HCT116 (cell line): ENCODE measurements around the gene SPAG6. TPM values are rescaled to one million over a fixed set of nuclear protein-coding genes. Genes with fewer than 3 reads are reported as not detected.

Source experiments
- ATAC-seq: fragments of 200-7000 bp; cut with Tn5 transposase; 2 replicates; pipeline ENCODE4 v1.9.1; 2020; ENCODE audit warnings: mild to moderate bottlenecking, moderate library complexity
- BruUV-seq: library from RNA; stranded (reverse); fragments of 400-500 nt; replicated peaks from 2 replicates; lab custom pipeline; 2021; lab: Mats Ljungman, UMichigan
- CTCF ChIA-PET: fragments of 300-600 bp; sonication (Branson Sonifier 250); formaldehyde crosslinking; loops from one replicate; lab custom pipeline; 2021; ENCODE audit warnings: antibody characterized with exemption; lab: Charles Lee
- POLR2A ChIA-PET: fragments of 300-600, 350-600 bp; sonication (Branson Sonifier 250); formaldehyde crosslinking; loops from one replicate; lab custom pipeline; 2021; ENCODE audit warnings: antibody characterized with exemption; lab: Charles Lee
- RAD21 ChIA-PET, 2 experiments: fragments of 300-600 bp; sonication (Branson Sonifier 250); formaldehyde crosslinking; loops; one replicate each; lab custom pipeline; 2023; ENCODE audit warnings: low total read pairs in 2 of 2; ENCODE audit not compliant: uncharacterized antibody in 2 of 2, unreplicated experiment in 2 of 2, low non-redundant PET in 1 of 2; lab: Charles Lee
- DNase-seq: peaks from one replicate; pipeline ENCODE4 v3.0.0-alpha.2; 2010; ENCODE audit warnings: low read depth, low spot score
- H2AFZ ChIP-seq: fragments of 200-600 bp; shearing (Covaris generic), sonication (generic); 2 replicates; pipeline ENCODE4 v1.6.1; 2017; ENCODE audit warnings: low read depth, mixed run types, mixed read lengths, antibody characterized with exemption, low read length; ENCODE audit not compliant: poor library complexity, severe bottlenecking
- H3K27ac ChIP-seq: 2 replicates; pipeline ENCODE4 v1.5.1; 2012; ENCODE audit warnings: low read depth, low read length
- H3K27me3 ChIP-seq: fragments of 200-600 bp; sonication (generic); 2 replicates; pipeline ENCODE4 v1.6.1; 2016; ENCODE audit warnings: mixed run types, low read length, mixed read lengths; ENCODE audit not compliant: insufficient read depth
- H3K36me3 ChIP-seq, 2 experiments: fragments of 200-500 bp in 1 of 2; fragments of 200-600 bp in 1 of 2; sonication (Bioruptor generic) in 1 of 2; sonication (generic) in 1 of 2; 2 replicates each; pipeline versions ENCODE4 v1.5.1 to v1.6.1; 2014 to 2016; ENCODE audit warnings: low read length in 2 of 2, inconsistent platforms in 1 of 2, mixed read lengths in 1 of 2, mixed run types in 1 of 2; ENCODE audit not compliant: insufficient read depth in 2 of 2, control insufficient read depth in 1 of 2
- H3K4me1 ChIP-seq, 2 experiments: fragments of 200-600 bp in 1 of 2; sonication (generic) in 1 of 2; 2 replicates each; pipeline versions ENCODE4 v1.5.1 to v1.6.1; 2012 to 2017; ENCODE audit warnings: low read length in 2 of 2, inconsistent platforms in 1 of 2, mild to moderate bottlenecking in 1 of 2, mixed read lengths in 1 of 2, mixed run types in 1 of 2, moderate library complexity in 1 of 2; ENCODE audit not compliant: insufficient read depth in 2 of 2, control insufficient read depth in 1 of 2
- H3K4me2 ChIP-seq: fragments of 200-600 bp; sonication (generic); 2 replicates; pipeline ENCODE4 v1.6.1; 2017; ENCODE audit warnings: mixed run types, low read length, mixed read lengths
- H3K4me3 ChIP-seq, 2 experiments: fragments of 200-600 bp in 1 of 2; sonication (generic) in 1 of 2; replicated peaks in 1 of 2; 2 replicates each; pipeline ENCODE4 v1.5.1; 2011 to 2016; ENCODE audit warnings: low read length in 2 of 2, control low read depth in 1 of 2, low read depth in 1 of 2, mild to moderate bottlenecking in 1 of 2, mixed read lengths in 1 of 2, mixed run types in 1 of 2
- H3K79me2 ChIP-seq: fragments of 200-600 bp; sonication (generic); 2 replicates; pipeline ENCODE4 v1.6.1; 2017; ENCODE audit warnings: mild to moderate bottlenecking, mixed run types, low read length, moderate library complexity, mixed read lengths; ENCODE audit not compliant: insufficient read depth
- H3K9ac ChIP-seq: fragments of 200-600 bp; sonication (generic); 2 replicates; pipeline ENCODE4 v1.6.1; 2016; ENCODE audit warnings: low read length, mixed read lengths
- H3K9me2 ChIP-seq: fragments of 200-600 bp; sonication (generic), shearing (Covaris generic); 2 replicates; pipeline ENCODE4 v1.6.1; 2017; ENCODE audit warnings: mixed run types, mild to moderate bottlenecking, moderate library complexity; ENCODE audit not compliant: insufficient read depth
- H3K9me3 ChIP-seq, 2 experiments: fragments of 200-500 bp in 1 of 2; fragments of 200-600 bp in 1 of 2; sonication (Bioruptor generic) in 1 of 2; sonication (generic) in 1 of 2; 2 replicates each; pipeline ENCODE4 v1.6.1; 2014 to 2017; ENCODE audit warnings: low read length in 2 of 2, mixed read lengths in 2 of 2, inconsistent platforms in 1 of 2, low read depth in 1 of 2, mild to moderate bottlenecking in 1 of 2, mixed run types in 1 of 2, moderate library complexity in 1 of 2; ENCODE audit not compliant: control insufficient read depth in 1 of 2, insufficient read depth in 1 of 2
- H4K20me1 ChIP-seq: fragments of 200-600 bp; sonication (generic), shearing (Covaris generic); 2 replicates; pipeline ENCODE4 v1.6.1; 2017; ENCODE audit warnings: mixed run types, mild to moderate bottlenecking, moderate library complexity; ENCODE audit not compliant: insufficient read depth
- ATF3 ChIP-seq: IDR thresholded peaks from 2 replicates; pipeline ENCODE4 v1.6.1; 2012
- CBX3 ChIP-seq: IDR thresholded peaks from 2 replicates; pipeline ENCODE4 v1.6.1; 2012; ENCODE audit warnings: low read depth
- EGR1 ChIP-seq: IDR thresholded peaks from 2 replicates; pipeline ENCODE4 v1.6.1; 2012; ENCODE audit warnings: low read depth
- ELF1 ChIP-seq: IDR thresholded peaks from 2 replicates; pipeline ENCODE4 v1.6.1; 2012; ENCODE audit warnings: low read depth, borderline replicate concordance
- EZH2 ChIP-seq: fragments of 200-600 bp; sonication (generic); IDR thresholded peaks from 2 replicates; pipeline ENCODE4 v1.6.1; 2017; ENCODE audit warnings: antibody characterized with exemption, mixed run types
- EZH2phosphoT487 ChIP-seq: fragments of 200-600 bp; IDR thresholded peaks from 2 replicates; pipeline ENCODE4 v1.6.1; 2018; ENCODE audit warnings: antibody characterized with exemption, borderline replicate concordance
- FOSL1 ChIP-seq: IDR thresholded peaks from 2 replicates; pipeline ENCODE4 v1.6.1; 2012; ENCODE audit warnings: low read depth
- JUND ChIP-seq: IDR thresholded peaks from 2 replicates; pipeline ENCODE4 v1.6.1; 2012
- POLR2A ChIP-seq: IDR thresholded peaks from 2 replicates; pipeline ENCODE4 v1.7.0; 2011; ENCODE audit warnings: borderline replicate concordance; ENCODE audit not compliant: insufficient read depth, insufficient read length; ENCODE audit errors: extremely low read depth
- POLR2AphosphoS5 ChIP-seq: IDR thresholded peaks from 2 replicates; pipeline ENCODE4 v1.6.1; 2011; ENCODE audit warnings: mild to moderate bottlenecking, low read depth, low read length, moderate library complexity
- REST ChIP-seq: IDR thresholded peaks from 2 replicates; pipeline ENCODE4 v1.6.1; 2012; ENCODE audit warnings: low read depth
- SP1 ChIP-seq: IDR thresholded peaks from 2 replicates; pipeline ENCODE4 v1.6.1; 2012; ENCODE audit warnings: low read depth
- SRF ChIP-seq: IDR thresholded peaks from 2 replicates; pipeline ENCODE4 v1.6.1; 2012; ENCODE audit warnings: low read depth
- TCF7L2 ChIP-seq: IDR thresholded peaks from 2 replicates; pipeline ENCODE4 v1.7.0; 2011; ENCODE audit warnings: borderline replicate concordance, inconsistent platforms; ENCODE audit not compliant: insufficient read depth, insufficient read length; ENCODE audit errors: extremely low read depth
- YY1 ChIP-seq: IDR thresholded peaks from 2 replicates; pipeline ENCODE4 v1.6.1; 2011; ENCODE audit warnings: low read length, low read depth, moderate library complexity, mild to moderate bottlenecking; ENCODE audit not compliant: insufficient replicate concordance; ENCODE audit errors: extremely low read depth
- ZBTB33 ChIP-seq: IDR thresholded peaks from 2 replicates; pipeline ENCODE4 v1.6.1; 2011; ENCODE audit warnings: mild to moderate bottlenecking, low read length, moderate library complexity; ENCODE audit not compliant: insufficient replicate concordance; ENCODE audit errors: extremely low read depth
- ZFX ChIP-seq: fragments of 450-650 bp; IDR thresholded peaks from 2 replicates; pipeline ENCODE4 v1.6.1; 2017
- ZNF274 ChIP-seq: fragments of 200-500 bp; sonication (Bioruptor generic); IDR thresholded peaks from 2 replicates; pipeline ENCODE4 v1.6.1; 2014; ENCODE audit warnings: mild to moderate bottlenecking, low read depth, low read length, inconsistent platforms
- intact Hi-C: fragments of 100-400 bp; cut with micrococcal nuclease; formaldehyde crosslinking; loops from 2 replicates; pipeline ENCODE4 v1.10.0; 2022
- total RNA-seq: library from RNA; stranded (reverse); gene quantifications from one replicate; pipeline ENCODE4 v1.2.1, GENCODE V29; 2021; ENCODE audit not compliant: unreplicated experiment
- TF ChIP-seq, protein P1 (sequence below): IDR thresholded peaks from 2 replicates; pipeline ENCODE4 v1.6.1; 2012

The SPAG6 gene
- total RNA-seq, 1 experiment from 2014 or later, result not detected

GRCh38 chr10:22340329-22341189 is 4.7 kb upstream of the SPAG6 start:
- RAD21 ChIA-PET, result interaction anchor here (0.6 to 0.9 kb wide), 2 partner anchors 24 to 358 kb away, joined by 3 read pairs; partner anchors contain the start of gene COMMD3 (in 1 of the 2)
- Histone ChIP-seq H4K20me1 (no peaks in the 10 kb centered on the region), H3K4me1 (peaks cover 3 to 16% of the 10 kb centered on the region in 2 experiments; a peak in 2 of 4 replicates), H3K9me2 (no peaks in the 10 kb centered on the region), H3K9me3 (no peaks in the 10 kb centered on the region), H2AFZ (peak overlapping the region; percentile 13), H3K4me2 (peak overlapping the region; percentile 94), H3K27me3 (peaks cover 11% of the 10 kb centered on the region; the same call in 1 of the 2 replicates), H3K9ac (peak overlapping the region; percentile 72), H3K27ac (peak overlapping the region; percentile 89), H3K79me2 (no peaks in the 10 kb centered on the region), H3K36me3 (no peaks in the 10 kb centered on the region), H3K4me3 (peak overlapping the region; percentile 57 to 67)
- DNase-seq (peak; percentile 76), ATAC-seq (peak; percentile 79)
- CTCF ChIA-PET, result interaction anchor here (0.6 to 1.0 kb wide), 4 partner anchors 21 to 648 kb away, joined by 3 read pairs; partner anchors contain the start of gene DNAJC1
- POLR2A ChIA-PET, result interaction anchor here (0.9 to 1.7 kb wide), 8 partner anchors 9 to 96 kb away, joined by 3 to 5 read pairs (median 4); no protein-coding TSS in a partner anchor
- intact Hi-C loops, result no loop called here
- BruUV-seq, result no TSS peak
- TF ChIP-seq EZH2phosphoT487 (no peak), SP1 (no peak; the same call in 1 of the 2 replicates), JUND (no peak), ZBTB33 (no peak), REST (no peak), POLR2A (no peak), SRF (no peak), CBX3 (no peak), ZNF274 (no peak), ATF3 (no peak), POLR2AphosphoS5 (peak; percentile 83), ELF1 (no peak; the same call in 1 of the 2 replicates), TCF7L2 (no peak), YY1 (peak; percentile 11), EZH2 (no peak), FOSL1 (0 out of 2 replicates have a peak, but pooled peaks have one; percentile 24), ZFX (peak; percentile 100), EGR1 (0 out of 2 replicates have a peak, but pooled peaks have one; percentile 37)
- TF ChIP-seq, protein P1, sequence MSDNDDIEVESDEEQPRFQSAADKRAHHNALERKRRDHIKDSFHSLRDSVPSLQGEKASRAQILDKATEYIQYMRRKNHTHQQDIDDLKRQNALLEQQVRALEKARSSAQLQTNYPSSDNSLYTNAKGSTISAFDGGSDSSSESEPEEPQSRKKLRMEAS, result peak; percentile 32; the same call in 1 of the 2 replicates
